ENCODE results near the gene DGKI.

GRCh38 chr7:137373507-137373906 is 473.3 kb downstream of the DGKI start:
- no peak for TF ChIP-seq CTCF (IDR thresholded peaks at IDR 0.05; ENCODE audit: low read depth, low read length)
- TF ChIP-seq EZH2phosphoT487 (IDR thresholded peaks at IDR 0.05; ENCODE audit: low read depth) = no peak
